Testis (tissue), 2 donors: ENCODE measurements around the gene LMBRD2.

Experiments
- CTCF ChIP-seq, 3 experiments: fragments of 450-650 bp in 2 of 3; fragments of 200-600 bp in 1 of 3; sonication (generic) in 1 of 3; IDR thresholded peaks; one replicate each; pipeline ENCODE4 v1.5.1; 2016 to 2019; ENCODE audit warnings: antibody characterized with exemption in 3 of 3, mild to moderate bottlenecking in 2 of 3, moderate library complexity in 1 of 3
- POLR2A ChIP-seq: fragments of 450-650 bp; IDR thresholded peaks from one replicate; pipeline ENCODE4 v1.6.1; 2017; ENCODE audit warnings: antibody characterized with exemption, mild to moderate bottlenecking, moderate library complexity

GRCh38 chr5:36153298-36153677 is 1.6 kb upstream of the LMBRD2 start:
- TF ChIP-seq CTCF (IDR thresholded peaks at IDR 0.05): no peak
- no peak for TF ChIP-seq POLR2A
